NCI-H146 treated with DMSO at 0.1 percent for 48 hours (cell line): ENCODE results near the gene TMEM63B.
"Not testable (repeated sequence)": the region's sequence is repeated elsewhere in the genome, so short reads cannot be mapped to it uniquely, and the experiment has no call there.

Source experiments
- DNase-seq: peaks from one replicate; lab custom pipeline; 2025; ENCODE audit not compliant: unreplicated experiment; lab: John Stamatoyannopoulos, UW

Gene TMEM63B

GRCh38 chr6:44142835-44143234 lies 15.5 kb downstream of the TMEM63B start:
- no peak for DNase-seq

- no peak for DNase-seq
Observed at GRCh38 chr6:44143731-44144130, 16.4 kb downstream of the TMEM63B start.

GRCh38 chr6:44144536-44144935 lies 17.2 kb downstream of the TMEM63B start:
- DNase-seq = not testable (repeated sequence)

- no peak for DNase-seq
Observed at GRCh38 chr6:44145839-44146238, 18.5 kb downstream of the TMEM63B start.

GRCh38 chr6:44146685-44147084 lies 19.3 kb downstream of the TMEM63B start:
- DNase-seq = no peak

- no peak for DNase-seq
Observed at GRCh38 chr6:44147256-44147655, 19.9 kb downstream of the TMEM63B start.

- no peak for DNase-seq
Observed at GRCh38 chr6:44148306-44148705, 21.0 kb downstream of the TMEM63B start.

GRCh38 chr6:44149369-44150012 lies 22.1 kb downstream of the TMEM63B start:
- DNase-seq = no peak

- no peak for DNase-seq
Observed at GRCh38 chr6:44150317-44150917, 23.1 kb downstream of the TMEM63B start.

GRCh38 chr6:44151348-44152108 lies 24.2 kb downstream of the TMEM63B start:
- DNase-seq = no peak

GRCh38 chr6:44152109-44152461 lies 24.7 kb downstream of the TMEM63B start:
- DNase-seq = no peak

GRCh38 chr6:44152533-44152932 lies 25.2 kb downstream of the TMEM63B start:
- no peak for DNase-seq

- DNase-seq = no peak
Observed at GRCh38 chr6:44154067-44154466, 26.7 kb downstream of the TMEM63B start.

GRCh38 chr6:44156494-44157151 lies 29.3 kb downstream of the TMEM63B start:
- DNase-seq = no peak

- no peak for DNase-seq
Observed at GRCh38 chr6:44157152-44157521, 29.8 kb downstream of the TMEM63B start.

GRCh38 chr6:44158770-44159228 lies 31.4 kb downstream of the TMEM63B start, which contains the start of gene CAPN11:
TSS of gene CAPN11 (plus strand) at chr6:44158820. CDS start at chr6:44158849, 29 bp downstream.
- no peak for DNase-seq

GRCh38 chr6:44161997-44162338 lies 34.6 kb downstream of the TMEM63B start:
- DNase-seq = no peak

GRCh38 chr6:44162876-44163625 lies 35.7 kb downstream of the TMEM63B start:
- DNase-seq = no peak

GRCh38 chr6:44166116-44166515 lies 38.8 kb downstream of the TMEM63B start:
- DNase-seq = no peak

GRCh38 chr6:44166591-44167184 lies 39.3 kb downstream of the TMEM63B start:
- no peak for DNase-seq

GRCh38 chr6:44167567-44167966 lies 40.2 kb downstream of the TMEM63B start:
- DNase-seq = no peak
